A673 (cell line): Measurements from ENCODE around the gene FGF18. TPM values are rescaled to one million over a fixed set of nuclear protein-coding genes. Genes with fewer than 3 reads are reported as not detected.

ENCODE experiments used
- BruUV-seq: library from RNA; stranded (reverse); fragments of 400-500 nt; replicated peaks from 2 replicates; lab custom pipeline; 2021; lab: Mats Ljungman, UMichigan
- CTCF ChIA-PET: fragments of 300-600 bp; sonication (Branson Sonifier 250); formaldehyde crosslinking; loops from one replicate; lab custom pipeline; 2022; ENCODE audit warnings: antibody characterized with exemption; lab: Charles Lee
- POLR2A ChIA-PET: fragments of 300-600 bp; sonication (Branson Sonifier 250); formaldehyde crosslinking; loops from one replicate; lab custom pipeline; 2022; ENCODE audit warnings: antibody characterized with exemption; ENCODE audit not compliant: low non-redundant PET; lab: Charles Lee
- DNase-seq: peaks from one replicate; pipeline ENCODE4 v3.0.0-alpha.2; 2015; ENCODE audit warnings: low spot score
- H3K27ac ChIP-seq: fragments of 200-600 bp; sonication (generic); 2 replicates; pipeline ENCODE4 v1.5.1; 2016; ENCODE audit warnings: mixed run types, low read depth, mild to moderate bottlenecking, mixed read lengths, antibody characterized with exemption, low read length; ENCODE audit not compliant: poor library complexity, severe bottlenecking
- H3K27me3 ChIP-seq: fragments of 200-600 bp; sonication (generic); replicated peaks from 2 replicates; pipeline ENCODE4 v1.6.1; 2017; ENCODE audit warnings: mixed run types, low read depth, mild to moderate bottlenecking, mixed read lengths, antibody characterized with exemption, low read length; ENCODE audit not compliant: insufficient read depth, poor library complexity
- H3K36me3 ChIP-seq: fragments of 200-600 bp; sonication (generic); 2 replicates; pipeline ENCODE4 v1.6.1; 2016; ENCODE audit warnings: mixed run types, mild to moderate bottlenecking, mixed read lengths, antibody characterized with exemption, low read length; ENCODE audit not compliant: insufficient read depth, poor library complexity, severe bottlenecking
- H3K4me1 ChIP-seq: fragments of 200-600 bp; sonication (generic); 2 replicates; pipeline ENCODE4 v1.6.1; 2017; ENCODE audit warnings: mixed run types, mild to moderate bottlenecking, mixed read lengths, antibody characterized with exemption, low read length; ENCODE audit not compliant: insufficient read depth, poor library complexity, severe bottlenecking
- H3K4me3 ChIP-seq: fragments of 200-600 bp; sonication (generic); 2 replicates; pipeline ENCODE4 v1.5.1; 2016; ENCODE audit warnings: low read depth, mixed run types, mild to moderate bottlenecking, mixed read lengths, low read length; ENCODE audit not compliant: poor library complexity, severe bottlenecking
- H3K9me3 ChIP-seq: fragments of 200-600 bp; sonication (generic); 2 replicates; pipeline ENCODE4 v1.6.1; 2016; ENCODE audit warnings: mixed run types, low read depth, mild to moderate bottlenecking, mixed read lengths, antibody characterized with exemption, low read length; ENCODE audit not compliant: poor library complexity, severe bottlenecking
- CTCF ChIP-seq: fragments of 300-800, 200-600 bp; sonication (generic); conservative IDR thresholded peaks from 2 replicates; pipeline ENCODE4 v1.5.1; 2017; ENCODE audit warnings: low read depth, mild to moderate bottlenecking, antibody characterized with exemption, low read length, moderate library complexity, mixed read lengths
- EZH2 ChIP-seq: fragments of 200-600 bp; sonication (generic); IDR thresholded peaks from 2 replicates; pipeline ENCODE4 v1.6.1; 2017; ENCODE audit warnings: borderline replicate concordance, low read depth, mild to moderate bottlenecking, mixed read lengths, antibody characterized with exemption, low read length; ENCODE audit not compliant: poor library complexity, severe bottlenecking
- intact Hi-C: fragments of 100-400 bp; cut with micrococcal nuclease; formaldehyde crosslinking; loops from one replicate; pipeline ENCODE4 v1.10.0; 2022; ENCODE audit not compliant: unreplicated experiment
- total RNA-seq: library from RNA; stranded (reverse); gene quantifications from 2 replicates; pipeline ENCODE4 v1.2.3, GENCODE V29; 2021

Gene FGF18
- total RNA-seq, 1 experiment from 2014 or later: 1.3 TPM

- no peaks in the 10 kb centered on the region for H3K36me3 ChIP-seq
- ChIA-PET CTCF (no interaction called here), POLR2A (no interaction called here)
- DNase-seq: no peak
- no TSS peak for BruUV-seq
- H3K9me3 ChIP-seq: no peaks in the 10 kb centered on the region
- intact Hi-C loops: loop anchor here (10.0 kb wide), 1 partner anchor 197 kb away; no protein-coding TSS in a partner anchor
- H3K4me3 ChIP-seq: no peak overlapping the region
- H3K27ac ChIP-seq: no peak overlapping the region
- no peaks in the 10 kb centered on the region for H3K4me1 ChIP-seq
- H3K27me3 ChIP-seq: no peaks in the 10 kb centered on the region
- TF ChIP-seq CTCF: no peak
- TF ChIP-seq EZH2: no peak
These were observed 8.8 kb downstream of the FGF18 start for GRCh38 chr5:171428168-171428696.

- no peak overlapping the region for H3K27ac ChIP-seq
- TF ChIP-seq CTCF: no peak
- no peak for TF ChIP-seq EZH2
- ChIA-PET POLR2A (no interaction called here), CTCF (no interaction called here)
- intact Hi-C loops: loop anchor here (10.0 kb wide), 1 partner anchor 196 kb away; no protein-coding TSS in a partner anchor
- no peak for DNase-seq
- no peaks in the 10 kb centered on the region for H3K27me3 ChIP-seq
- H3K4me3 ChIP-seq: no peak overlapping the region
- no peaks in the 10 kb centered on the region for H3K9me3 ChIP-seq
- no peaks in the 10 kb centered on the region for H3K4me1 ChIP-seq
- no TSS peak for BruUV-seq
- no peaks in the 10 kb centered on the region for H3K36me3 ChIP-seq
These were observed 9.5 kb downstream of the FGF18 start for GRCh38 chr5:171428809-171429542.

- intact Hi-C loops: loop anchor here (10.0 kb wide), 1 partner anchor 195 kb away; no protein-coding TSS in a partner anchor
- ChIA-PET POLR2A (no interaction called here), CTCF (no interaction called here)
- TF ChIP-seq EZH2: no peak
- no peak for TF ChIP-seq CTCF
- Histone ChIP-seq H3K27me3 (no peaks in the 10 kb centered on the region), H3K9me3 (no peaks in the 10 kb centered on the region), H3K36me3 (no peaks in the 10 kb centered on the region), H3K27ac (no peak overlapping the region), H3K4me3 (no peak overlapping the region), H3K4me1 (no peaks in the 10 kb centered on the region)
- no TSS peak for BruUV-seq
- no peak for DNase-seq
These were observed 10.1 kb downstream of the FGF18 start for GRCh38 chr5:171429543-171429910.
